ENCODE results near the gene CENPM.

- no peak for TF ChIP-seq USF1 (IDR thresholded peaks at IDR 0.05)
- no peak for TF ChIP-seq MAX (IDR thresholded peaks at IDR 0.05)
- no peak for TF ChIP-seq TAF1 (IDR thresholded peaks at IDR 0.05; ENCODE audit: low read depth)
- TF ChIP-seq EP300 (IDR thresholded peaks at IDR 0.05; ENCODE audit: borderline replicate concordance): no peak
- TF ChIP-seq RAD21 (IDR thresholded peaks at IDR 0.05; ENCODE audit: low read depth): no peak
- no peak for TF ChIP-seq NFIC (IDR thresholded peaks at IDR 0.05)
- no peak for TF ChIP-seq YY1 (IDR thresholded peaks at IDR 0.05; ENCODE audit: low read depth)
Observed at GRCh38 chr22:41978732-41979131, 31.8 kb upstream of the CENPM start.
